ENCODE measurements around the gene SNX5. TPM values are rescaled to one million over a fixed set of nuclear protein-coding genes. Genes with fewer than 3 reads are reported as not detected.

Gene SNX5
- total and polyA plus RNA-seq, 9 of the 15 experiments (the other 6 are each of a cell fraction or from before 2014, with no cell fraction given) = 53.5 to 276 (median 160) TPM

- Histone ChIP-seq H3K9me1 (ENCODE audit: control insufficient read depth, insufficient read depth, low read length) (no peaks in the 10 kb centered on the region), H4K20me1 (replicated peaks; ENCODE audit: control insufficient read depth, insufficient read depth, low read length) (0 out of 2 replicates have a peak, but pooled peaks cover 5% of the 10 kb centered on the region), H3K79me2 (ENCODE audit: control insufficient read depth, insufficient read depth, low read length) (no peaks in the 10 kb centered on the region), H3K27ac (ENCODE audit: extremely low read depth, low read depth, low read length) (no peak overlapping the region), H3K9me3 (replicated peaks; ENCODE audit: control insufficient read depth, insufficient read depth, low read depth, low read length) (no peaks in the 10 kb centered on the region), H3K4me2 (ENCODE audit: insufficient read depth, low read length) (no peak overlapping the region), H3K27me3 (ENCODE audit: control insufficient read depth in 2 of 2, insufficient read depth in 2 of 2, low read length in 2 of 2) (no peaks in the 10 kb centered on the region), H2AFZ (ENCODE audit: low read depth, low read length) (no peak overlapping the region), H3K4me1 (replicated peaks in 1 of 2; ENCODE audit: control insufficient read depth in 2 of 2, insufficient read depth in 2 of 2, low read length in 2 of 2) (peaks cover 7 to 23% of the 10 kb centered on the region in 2 experiments; a peak in 4 of 5 replicates), H3K9ac (ENCODE audit: insufficient read depth in 1 of 2, low read depth in 2 of 2, low read length in 2 of 2) (no peak overlapping the region), H3K36me3 (ENCODE audit: control insufficient read depth, insufficient read depth, low read length) (peaks cover 3% of the 10 kb centered on the region; the same call in 2 of the 3 replicates), H3K4me3 (no peak overlapping the region)
- ATAC-seq (0 out of 3 replicates have a peak, but pooled peaks have one; percentile 8), DNase-seq (ENCODE audit: extremely low read depth in 1 of 4, low spot score in 3 of 4) (peak in 1 of 4 experiments; percentile 45), FAIRE-seq (peak; percentile 58)
- intact Hi-C loops (cut with micrococcal nuclease) (loop anchor here (5.0 kb wide), 1 partner anchor 38 kb away; no protein-coding TSS in a partner anchor), in situ Hi-C loops (cut with MboI) (no loop called here)
- WGBS (ENCODE audit: insufficient coverage, low coverage, missing lambda C conversion rate) = under 1% methylated on average over 7 of the region's 9 CpGs
- no TSS peak for BruUV-seq (replicated peaks)
- ChIA-PET CTCF (ENCODE audit: low intra/inter-chr PET ratio) (no interaction called here), POLR2A (no interaction called here)
- TF ChIP-seq, protein P1, sequence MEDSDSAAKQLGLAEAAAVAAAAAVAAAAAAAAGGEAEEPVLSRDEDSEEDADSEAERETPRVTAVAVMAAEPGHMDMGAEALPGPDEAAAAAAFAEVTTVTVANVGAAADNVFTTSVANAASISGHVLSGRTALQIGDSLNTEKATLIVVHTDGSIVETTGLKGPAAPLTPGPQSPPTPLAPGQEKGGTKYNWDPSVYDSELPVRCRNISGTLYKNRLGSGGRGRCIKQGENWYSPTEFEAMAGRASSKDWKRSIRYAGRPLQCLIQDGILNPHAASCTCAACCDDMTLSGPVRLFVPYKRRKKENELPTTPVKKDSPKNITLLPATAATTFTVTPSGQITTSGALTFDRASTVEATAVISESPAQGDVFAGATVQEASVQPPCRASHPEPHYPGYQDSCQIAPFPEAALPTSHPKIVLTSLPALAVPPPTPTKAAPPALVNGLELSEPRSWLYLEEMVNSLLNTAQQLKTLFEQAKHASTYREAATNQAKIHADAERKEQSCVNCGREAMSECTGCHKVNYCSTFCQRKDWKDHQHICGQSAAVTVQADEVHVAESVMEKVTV (CRISPR knock-in tag; IDR thresholded peaks at IDR 0.05) = no peak
- no peak for TF ChIP-seq RBM39 (optimal IDR thresholded peaks at IDR 0.05; ENCODE audit: low read depth, low read length)
- peak; percentile 84 for TF ChIP-seq TCF3 (CRISPR knock-in tag; IDR thresholded peaks at IDR 0.05)
- TF ChIP-seq ZNF699 (CRISPR knock-in tag; IDR thresholded peaks at IDR 0.05; ENCODE audit: insufficient replicate concordance) = no peak
- no peak for TF ChIP-seq ZNF316 (IDR thresholded peaks at IDR 0.05)
- TF ChIP-seq TFAP4 (CRISPR knock-in tag; IDR thresholded peaks at IDR 0.05; ENCODE audit: borderline replicate concordance) = peak; percentile 30; the same call in 1 of the 2 replicates
- TF ChIP-seq, protein P2, sequence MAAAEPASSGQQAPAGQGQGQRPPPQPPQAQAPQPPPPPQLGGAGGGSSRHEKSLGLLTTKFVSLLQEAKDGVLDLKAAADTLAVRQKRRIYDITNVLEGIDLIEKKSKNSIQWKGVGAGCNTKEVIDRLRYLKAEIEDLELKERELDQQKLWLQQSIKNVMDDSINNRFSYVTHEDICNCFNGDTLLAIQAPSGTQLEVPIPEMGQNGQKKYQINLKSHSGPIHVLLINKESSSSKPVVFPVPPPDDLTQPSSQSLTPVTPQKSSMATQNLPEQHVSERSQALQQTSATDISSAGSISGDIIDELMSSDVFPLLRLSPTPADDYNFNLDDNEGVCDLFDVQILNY (CRISPR knock-in tag; IDR thresholded peaks at IDR 0.05) = no peak
- TF ChIP-seq, protein P3, sequence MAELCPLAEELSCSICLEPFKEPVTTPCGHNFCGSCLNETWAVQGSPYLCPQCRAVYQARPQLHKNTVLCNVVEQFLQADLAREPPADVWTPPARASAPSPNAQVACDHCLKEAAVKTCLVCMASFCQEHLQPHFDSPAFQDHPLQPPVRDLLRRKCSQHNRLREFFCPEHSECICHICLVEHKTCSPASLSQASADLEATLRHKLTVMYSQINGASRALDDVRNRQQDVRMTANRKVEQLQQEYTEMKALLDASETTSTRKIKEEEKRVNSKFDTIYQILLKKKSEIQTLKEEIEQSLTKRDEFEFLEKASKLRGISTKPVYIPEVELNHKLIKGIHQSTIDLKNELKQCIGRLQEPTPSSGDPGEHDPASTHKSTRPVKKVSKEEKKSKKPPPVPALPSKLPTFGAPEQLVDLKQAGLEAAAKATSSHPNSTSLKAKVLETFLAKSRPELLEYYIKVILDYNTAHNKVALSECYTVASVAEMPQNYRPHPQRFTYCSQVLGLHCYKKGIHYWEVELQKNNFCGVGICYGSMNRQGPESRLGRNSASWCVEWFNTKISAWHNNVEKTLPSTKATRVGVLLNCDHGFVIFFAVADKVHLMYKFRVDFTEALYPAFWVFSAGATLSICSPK (IDR thresholded peaks at IDR 0.05; ENCODE audit: borderline replicate concordance) = no peak
- no peak for TF ChIP-seq TSC22D4 (tag; IDR thresholded peaks at IDR 0.05)
- TF ChIP-seq NRF1 (conservative IDR thresholded peaks at IDR 0.05 in 1 of 2, IDR thresholded peaks at IDR 0.05 in 1 of 2) = no peak
- peak; percentile 69; the same call in 1 of the 2 replicates for TF ChIP-seq EP300 (IDR thresholded peaks at IDR 0.05; ENCODE audit: low read length)
- TF ChIP-seq DPF2 (IDR thresholded peaks at IDR 0.05) = 0 out of 2 replicates have a peak, but pooled peaks have one; percentile 25
- 0 out of 2 replicates have a peak, but pooled peaks have one; percentile 20 for TF ChIP-seq SMARCE1 (IDR thresholded peaks at IDR 0.05)
- no peak for TF ChIP-seq ZBTB11 (CRISPR knock-in tag; IDR thresholded peaks at IDR 0.05)
These were observed 32.8 kb downstream of the SNX5 start for GRCh38 chr20:17935761-17936160.

Data from K562 (cell line).